Measurements from ENCODE around the gene ARPC1B. TPM values are rescaled to one million over a fixed set of nuclear protein-coding genes. Genes with fewer than 3 reads are reported as not detected.
A peak's percentile ranks its signal among the peaks of the same experiment; 100 is the strongest.
"Not testable (repeated sequence)": the region's sequence is repeated elsewhere in the genome, so short reads cannot be mapped to it uniquely, and the experiment has no call there.

Gene ARPC1B
- total RNA-seq, 1 experiment from 2014 or later, result 40.9 TPM

- peaks cover 50% of the 10 kb centered on the region for H3K36me3 ChIP-seq
- H3K4me3 ChIP-seq, result no peak overlapping the region
- H3K4me1 ChIP-seq, result no peaks in the 10 kb centered on the region
- H3K27ac ChIP-seq, result no peak overlapping the region
- H3K9me3 ChIP-seq (replicated peaks), result no peaks in the 10 kb centered on the region
- no peak for DNase-seq
- no peaks in the 10 kb centered on the region for H3K27me3 ChIP-seq
Measured at GRCh38 chr7:99428972-99429566, 54.5 kb downstream of the ARPC1B start.

DNA sequence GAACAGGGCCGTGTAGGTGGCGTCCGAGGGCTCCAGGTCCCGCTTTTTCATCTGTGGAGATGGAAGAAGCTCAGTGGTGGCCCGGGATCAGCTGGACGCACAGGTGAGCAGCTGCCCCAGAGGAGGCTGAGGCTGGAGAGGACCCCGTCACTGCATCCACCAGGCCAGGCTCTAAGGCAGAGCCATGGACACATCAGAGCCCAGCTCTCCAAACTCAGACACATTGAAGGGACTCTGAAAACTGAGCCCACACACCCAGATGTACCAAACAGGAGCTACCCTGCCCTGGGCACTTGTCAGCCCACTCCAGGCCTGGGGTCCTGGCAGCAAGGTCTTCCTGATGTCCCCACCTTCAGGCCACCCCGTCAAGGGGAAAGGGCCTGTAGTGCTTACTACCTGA, 55.2 kb downstream of the ARPC1B start:
- H3K4me1 ChIP-seq, result no peaks in the 10 kb centered on the region
- H3K27me3 ChIP-seq, result no peaks in the 10 kb centered on the region
- peaks cover 44% of the 10 kb centered on the region for H3K36me3 ChIP-seq
- no peak for DNase-seq
- no peak overlapping the region for H3K27ac ChIP-seq
- H3K4me3 ChIP-seq, result no peak overlapping the region
- no peaks in the 10 kb centered on the region for H3K9me3 ChIP-seq (replicated peaks)

DNA sequence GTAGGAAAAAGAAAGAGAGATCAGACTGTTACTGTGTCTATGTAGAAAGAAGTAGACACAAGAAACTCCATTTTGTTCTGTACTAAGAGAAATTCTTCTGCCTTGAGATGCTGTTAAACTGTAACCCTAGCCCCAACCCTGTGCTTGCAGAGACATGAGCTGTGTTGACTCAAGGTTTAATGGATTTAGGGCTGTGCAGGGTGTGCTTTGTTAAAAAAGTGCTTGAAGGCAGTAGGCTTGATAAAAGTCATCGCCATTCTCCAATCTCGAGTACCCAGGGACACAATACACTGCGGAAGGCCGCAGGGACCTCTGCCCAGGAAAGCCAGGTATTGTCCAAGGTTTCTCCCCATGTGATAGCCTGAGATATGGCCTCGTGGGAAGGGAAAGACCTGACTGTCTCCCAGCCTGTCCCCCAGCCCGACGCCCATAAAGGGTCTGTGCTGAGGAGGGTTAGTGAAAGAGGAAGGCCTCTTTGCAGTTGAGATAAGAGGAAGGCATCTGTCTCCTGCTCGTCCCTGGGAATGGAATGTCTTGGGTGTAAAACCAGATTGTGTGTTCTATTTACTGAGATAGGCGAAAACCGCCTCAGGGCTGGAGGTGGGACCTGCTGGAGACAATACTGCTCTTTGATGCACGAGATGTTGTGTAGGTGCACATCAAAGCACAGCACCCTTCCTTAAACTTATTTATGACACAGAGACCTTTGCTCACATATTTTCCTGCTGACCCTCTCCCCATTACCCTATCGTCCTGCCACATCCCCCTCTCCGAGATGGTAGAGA, 57.4 kb downstream of the ARPC1B start:
- DNase-seq; H3K4me1 ChIP-seq; H3K4me3 ChIP-seq; H3K9me3 ChIP-seq (replicated peaks); H3K27me3 ChIP-seq; H3K27ac ChIP-seq: not testable (repeated sequence)
- peaks cover 43% of the 10 kb centered on the region for H3K36me3 ChIP-seq

DNA sequence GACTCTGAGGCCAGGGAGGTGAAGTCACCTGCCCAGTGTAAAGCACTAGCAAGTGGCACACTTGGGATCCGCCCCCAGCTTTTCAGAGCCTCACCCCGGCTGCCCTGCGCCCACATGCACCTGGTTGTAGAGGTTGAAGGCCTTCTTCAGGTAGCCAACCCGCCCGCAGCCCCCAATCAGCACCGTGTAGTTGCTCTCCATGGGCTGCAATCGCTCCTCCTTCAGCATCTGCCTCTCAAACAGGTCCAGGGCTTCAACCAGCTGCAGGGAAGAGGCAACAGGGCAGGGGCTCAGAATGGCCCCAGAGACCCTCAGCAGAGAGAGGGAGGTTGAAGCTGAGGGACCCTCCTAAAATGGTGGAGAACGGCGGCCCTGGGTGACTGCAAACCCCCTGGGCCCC, 58.6 kb downstream of the ARPC1B start:
- Histone ChIP-seq H3K4me1 (no peaks in the 10 kb centered on the region), H3K4me3 (no peak overlapping the region), H3K9me3 (replicated peaks) (no peaks in the 10 kb centered on the region), H3K27me3 (no peaks in the 10 kb centered on the region), H3K27ac (no peak overlapping the region), H3K36me3 (peaks cover 40% of the 10 kb centered on the region)
- no peak for DNase-seq

- Histone ChIP-seq H3K36me3 (peaks cover 22% of the 10 kb centered on the region), H3K4me3 (peak overlapping the region; percentile 98), H3K4me1 (peaks cover 6% of the 10 kb centered on the region), H3K27ac (peak overlapping the region; percentile 79), H3K27me3 (no peaks in the 10 kb centered on the region), H3K9me3 (replicated peaks) (no peaks in the 10 kb centered on the region)
- DNase-seq, result no peak
Measured at GRCh38 chr7:99437946-99438572, 63.5 kb downstream of the ARPC1B start.

DNA sequence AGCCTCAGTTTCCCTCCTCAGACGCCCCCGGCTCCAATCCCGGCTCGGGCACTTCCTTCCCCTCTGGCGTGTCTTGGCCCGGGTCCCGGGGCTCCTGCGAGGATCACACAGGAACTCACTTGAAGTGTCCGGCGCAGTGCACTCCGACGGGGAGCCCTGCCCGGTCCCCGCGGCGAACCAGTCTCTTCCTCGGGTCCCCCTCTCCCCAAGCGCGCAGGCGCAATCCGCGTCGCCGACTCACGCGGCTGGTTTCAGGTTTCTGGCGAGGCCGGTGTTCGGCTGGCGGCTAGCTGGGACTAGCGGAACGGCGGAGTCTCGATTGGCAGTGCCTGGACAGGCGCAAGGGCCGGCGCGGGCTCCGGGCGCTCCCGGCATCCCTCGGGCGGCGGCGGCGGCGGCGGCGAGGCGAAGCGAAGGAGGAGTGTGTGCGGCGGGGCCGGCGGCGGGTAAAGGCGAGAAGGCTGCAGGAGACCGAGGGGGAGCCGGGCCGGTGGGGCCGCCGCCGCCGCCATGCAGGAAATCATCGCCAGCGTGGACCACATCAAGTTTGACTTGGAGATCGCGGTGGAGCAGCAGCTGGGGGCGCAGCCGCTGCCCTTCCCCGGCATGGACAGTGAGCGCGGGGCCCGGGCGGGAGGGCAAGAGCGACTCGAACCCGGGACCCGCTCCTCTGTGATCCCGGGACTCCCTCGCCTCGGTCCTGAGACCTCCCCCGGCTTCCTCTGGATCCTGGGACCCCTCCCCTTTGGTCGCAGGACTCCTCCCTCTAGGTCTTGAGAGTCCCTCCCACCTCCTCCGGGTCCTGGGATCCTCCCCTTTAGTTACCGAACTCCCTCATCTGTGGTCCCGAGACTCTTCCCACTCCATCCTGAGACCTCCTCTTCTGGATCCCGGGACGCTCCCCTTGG, 64.3 kb downstream of the ARPC1B start, which contains the start of the genes CPSF4 and PTCD1:
Gene CPSF4 (plus strand): TSS at position 371 of the 908 bp plus-strand sequence. CDS start 140 bp downstream, at position 511.
Gene PTCD1 (minus strand): TSS at position 226 of the 908 bp plus-strand sequence. CDS start 3,556 bp downstream, outside the sequence.
- H3K27ac ChIP-seq, result peak within 1 kb of the TSS; percentile 79
- H3K4me3 ChIP-seq, result peak within 1 kb of the TSS; percentile 98
- no peaks in the 10 kb centered on the region for H3K27me3 ChIP-seq
- H3K9me3 ChIP-seq (replicated peaks), result no peaks in the 10 kb centered on the region
- peaks cover 6% of the 10 kb centered on the region for H3K4me1 ChIP-seq
- peaks cover 26% of the 10 kb centered on the region for H3K36me3 ChIP-seq
- peak; percentile 98 for DNase-seq

- no peak for DNase-seq
- H3K4me1 ChIP-seq, result peaks cover 6% of the 10 kb centered on the region
- H3K4me3 ChIP-seq, result peak overlapping the region; percentile 98; the same call in 1 of the 2 replicates
- no peak overlapping the region for H3K27ac ChIP-seq
- no peaks in the 10 kb centered on the region for H3K27me3 ChIP-seq
- peaks cover 35% of the 10 kb centered on the region for H3K36me3 ChIP-seq
- H3K9me3 ChIP-seq (replicated peaks), result no peaks in the 10 kb centered on the region
Measured at GRCh38 chr7:99440195-99440594, 65.7 kb downstream of the ARPC1B start.

Other genes with a start within 250 kb of the ARPC1B start
- gene SMURF1, start 230.6 kb upstream of the ARPC1B start, total RNA-seq (2014; rRNA removed; shearing (Covaris generic)), result 23.1 and 25.0 TPM in 2 replicates
- gene KPNA7, start 166.6 kb upstream of the ARPC1B start, total RNA-seq (2014; rRNA removed; shearing (Covaris generic)), result not detected in 2 replicates
- gene MYH16, start 101.9 kb upstream of the ARPC1B start, total RNA-seq (2014; rRNA removed; shearing (Covaris generic)), result 0.12 TPM in 1 of 2 replicates, not detected in the other
- 130 and 132 TPM in 2 replicates for gene ARPC1A, start 48.8 kb upstream of the ARPC1B start, total RNA-seq (2014; rRNA removed; shearing (Covaris generic))
- 72.8 and 76.8 TPM in 2 replicates for gene PDAP1, start 33.9 kb downstream of the ARPC1B start, total RNA-seq (2014; rRNA removed; shearing (Covaris generic))
- 132 and 136 TPM in 2 replicates for gene BUD31, start 34.2 kb downstream of the ARPC1B start, total RNA-seq (2014; rRNA removed; shearing (Covaris generic))
- gene PTCD1, start 64.1 kb downstream of the ARPC1B start, total RNA-seq (2014; rRNA removed; shearing (Covaris generic)), result 7.5 and 8.2 TPM in 2 replicates
- 58.9 and 76.8 TPM in 2 replicates for gene CPSF4, start 64.2 kb downstream of the ARPC1B start, total RNA-seq (2014; rRNA removed; shearing (Covaris generic))
- 912 and 1,207 TPM in 2 replicates for gene ATP5MF, start 91.4 kb downstream of the ARPC1B start, total RNA-seq (2014; rRNA removed; shearing (Covaris generic))
- gene ZNF789, start 98.2 kb downstream of the ARPC1B start, total RNA-seq (2014; rRNA removed; shearing (Covaris generic)), result 12.2 and 20.1 TPM in 2 replicates
- 25.4 and 29.7 TPM in 2 replicates for gene ZNF394, start 125.6 kb downstream of the ARPC1B start, total RNA-seq (2014; rRNA removed; shearing (Covaris generic))
- gene ZKSCAN5, start 129.9 kb downstream of the ARPC1B start, total RNA-seq (2014; rRNA removed; shearing (Covaris generic)), result 18.9 and 19.5 TPM in 2 replicates
- 13.9 and 15.0 TPM in 2 replicates for gene FAM200A, start 177.4 kb downstream of the ARPC1B start, total RNA-seq (2014; rRNA removed; shearing (Covaris generic))
- 64.3 and 79.9 TPM in 2 replicates for gene ZNF655, start 183.9 kb downstream of the ARPC1B start, total RNA-seq (2014; rRNA removed; shearing (Covaris generic))
- gene TMEM225B, start 223.5 kb downstream of the ARPC1B start, total RNA-seq (2014; rRNA removed; shearing (Covaris generic)), result 0.32 and 0.61 TPM in 2 replicates
- gene ZSCAN25, start 242.2 kb downstream of the ARPC1B start, total RNA-seq (2014; rRNA removed; shearing (Covaris generic)), result 21.2 and 22.0 TPM in 2 replicates